Loucy (cell line): Measurements from ENCODE around the gene CEP126.

Source experiments
- EZH2phosphoT487 ChIP-seq: fragments of 200-600 bp; IDR thresholded peaks from 2 replicates; pipeline ENCODE4 v1.6.1; 2018; ENCODE audit warnings: antibody characterized with exemption, mild to moderate bottlenecking, moderate library complexity, borderline replicate concordance
- TF ChIP-seq, protein P1 (sequence below): fragments of 200-600 bp; sonication (generic); conservative IDR thresholded peaks from 2 replicates; pipeline ENCODE4 v1.5.1; 2014; ENCODE audit warnings: mild to moderate bottlenecking, antibody characterized with exemption, low read length

GRCh38 chr11:101920992-101921391 is 6.2 kb downstream of the CEP126 start:
- TF ChIP-seq, protein P1, sequence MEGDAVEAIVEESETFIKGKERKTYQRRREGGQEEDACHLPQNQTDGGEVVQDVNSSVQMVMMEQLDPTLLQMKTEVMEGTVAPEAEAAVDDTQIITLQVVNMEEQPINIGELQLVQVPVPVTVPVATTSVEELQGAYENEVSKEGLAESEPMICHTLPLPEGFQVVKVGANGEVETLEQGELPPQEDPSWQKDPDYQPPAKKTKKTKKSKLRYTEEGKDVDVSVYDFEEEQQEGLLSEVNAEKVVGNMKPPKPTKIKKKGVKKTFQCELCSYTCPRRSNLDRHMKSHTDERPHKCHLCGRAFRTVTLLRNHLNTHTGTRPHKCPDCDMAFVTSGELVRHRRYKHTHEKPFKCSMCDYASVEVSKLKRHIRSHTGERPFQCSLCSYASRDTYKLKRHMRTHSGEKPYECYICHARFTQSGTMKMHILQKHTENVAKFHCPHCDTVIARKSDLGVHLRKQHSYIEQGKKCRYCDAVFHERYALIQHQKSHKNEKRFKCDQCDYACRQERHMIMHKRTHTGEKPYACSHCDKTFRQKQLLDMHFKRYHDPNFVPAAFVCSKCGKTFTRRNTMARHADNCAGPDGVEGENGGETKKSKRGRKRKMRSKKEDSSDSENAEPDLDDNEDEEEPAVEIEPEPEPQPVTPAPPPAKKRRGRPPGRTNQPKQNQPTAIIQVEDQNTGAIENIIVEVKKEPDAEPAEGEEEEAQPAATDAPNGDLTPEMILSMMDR = no peak
- TF ChIP-seq EZH2phosphoT487 = no peak
